GM12874 (cell line): Measurements from ENCODE around the gene CAPN12.

Source experiments
- CTCF ChIP-seq: IDR thresholded peaks from 2 replicates; pipeline ENCODE4 v1.5.1; 2011; ENCODE audit warnings: low read depth, mild to moderate bottlenecking, control low read depth, low read length, moderate library complexity; ENCODE audit not compliant: insufficient read depth

CAPN12 gene

GRCh38 chr19:38722947-38723605 lies 21.2 kb downstream of the CAPN12 start:
- TF ChIP-seq CTCF: no peak

GRCh38 chr19:38721979-38722773 lies 22.1 kb downstream of the CAPN12 start:
- TF ChIP-seq CTCF: no peak

GRCh38 chr19:38721496-38721895 lies 22.8 kb downstream of the CAPN12 start:
- no peak for TF ChIP-seq CTCF

- TF ChIP-seq CTCF: no peak
Observed at GRCh38 chr19:38720559-38721236, 23.6 kb downstream of the CAPN12 start.

GRCh38 chr19:38719761-38720558 lies 24.3 kb downstream of the CAPN12 start:
- no peak for TF ChIP-seq CTCF

GRCh38 chr19:38718747-38719543 lies 25.3 kb downstream of the CAPN12 start:
- no peak for TF ChIP-seq CTCF
